Measurements from ENCODE around the gene VEZT.

Gene VEZT

DNA sequence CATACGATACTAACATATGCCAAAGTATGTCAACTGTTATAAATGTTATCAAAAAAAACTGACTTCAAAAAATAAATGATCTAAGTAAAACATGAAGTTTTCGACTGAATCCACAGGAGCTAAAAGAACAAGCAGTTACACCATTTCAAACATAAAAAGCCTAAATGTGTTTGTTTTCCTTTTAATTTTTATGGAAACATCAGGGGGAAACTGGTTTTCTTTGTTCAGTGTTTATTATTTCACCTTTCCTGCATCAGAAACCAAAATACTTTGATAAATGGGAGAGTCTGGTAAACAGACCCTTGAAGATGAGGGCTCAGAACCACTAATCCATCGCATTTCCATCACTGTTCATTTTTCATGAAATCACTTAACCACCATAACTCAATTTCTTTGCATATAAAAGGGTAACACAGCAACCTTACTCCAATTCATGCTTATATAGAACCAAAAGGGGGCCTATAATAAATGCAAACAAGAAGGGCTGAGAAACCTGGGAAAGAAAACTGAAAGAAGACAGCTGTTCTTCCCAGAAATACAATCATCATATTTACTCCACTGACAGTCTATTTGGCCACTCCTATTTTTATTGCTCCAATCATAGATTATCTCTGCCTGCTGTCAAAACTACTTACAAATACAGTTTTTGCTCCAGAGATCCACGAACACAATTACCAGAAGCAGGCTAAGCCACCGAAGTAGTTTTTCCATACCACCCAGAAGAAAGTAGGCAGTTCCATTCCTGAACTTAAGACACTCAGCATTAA is 17.3 kb upstream of the VEZT start:
- DNase-seq (ENCODE audit: low spot score) = no peak

GRCh38 chr12:95201056-95201670 is 16.4 kb upstream of the VEZT start:
- DNase-seq (ENCODE audit: low spot score) = peak; percentile 32

- no peak for DNase-seq (ENCODE audit: low spot score)
Observed at GRCh38 chr12:95202691-95203486, 14.7 kb upstream of the VEZT start.

DNA sequence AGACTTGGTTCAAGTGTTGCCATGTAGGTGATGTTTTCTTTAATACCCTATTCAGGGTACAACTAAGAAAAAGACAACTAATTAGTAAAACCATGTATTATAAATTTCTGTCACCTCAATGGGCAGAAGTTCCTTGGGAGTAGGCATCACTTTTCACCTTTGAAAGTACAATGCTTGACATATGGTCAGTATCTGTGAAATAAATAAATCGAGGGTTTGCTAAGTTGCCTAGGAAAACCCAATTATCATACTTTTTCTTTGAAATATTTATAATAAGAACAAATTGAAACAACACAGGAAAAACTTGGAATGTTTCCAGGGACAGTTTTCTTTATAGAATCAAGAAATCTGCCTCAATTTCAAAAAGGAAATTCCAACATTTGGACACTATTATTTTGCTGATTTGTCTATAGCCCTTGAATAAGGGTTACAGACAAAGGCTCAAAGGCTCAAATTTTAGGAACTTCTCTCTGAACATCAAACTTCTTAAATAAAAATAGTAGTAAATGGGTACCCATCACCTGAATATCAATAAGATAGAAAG is 14.0 kb upstream of the VEZT start:
- DNase-seq (ENCODE audit: low spot score) = no peak

GRCh38 chr12:95204141-95204866 is 13.3 kb upstream of the VEZT start:
- peak; percentile 54 for DNase-seq (ENCODE audit: low spot score)

GRCh38 chr12:95205016-95205624 is 12.5 kb upstream of the VEZT start:
- DNase-seq (ENCODE audit: low spot score) = no peak

DNA sequence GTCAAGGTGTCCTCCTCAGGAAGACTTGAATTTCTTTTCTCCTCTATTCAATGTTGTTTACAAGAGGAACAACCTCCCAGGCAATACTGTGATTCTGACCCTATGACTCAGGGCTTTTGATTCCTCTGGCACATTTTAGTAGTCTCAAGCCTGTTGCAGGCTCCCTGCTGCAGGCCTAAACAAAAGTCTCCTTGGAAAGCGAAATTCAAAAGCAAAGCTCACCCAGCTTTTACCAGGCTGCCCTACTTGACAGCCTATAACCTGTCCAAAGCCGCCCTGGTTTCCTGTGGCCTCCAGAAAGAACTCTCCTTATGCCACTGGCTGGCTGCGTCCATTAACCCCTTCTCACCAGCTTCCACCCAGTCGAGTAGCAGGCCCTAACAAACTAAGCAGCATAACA is 11.9 kb upstream of the VEZT start:
- peak; percentile 47 for DNase-seq (ENCODE audit: low spot score)

DNA sequence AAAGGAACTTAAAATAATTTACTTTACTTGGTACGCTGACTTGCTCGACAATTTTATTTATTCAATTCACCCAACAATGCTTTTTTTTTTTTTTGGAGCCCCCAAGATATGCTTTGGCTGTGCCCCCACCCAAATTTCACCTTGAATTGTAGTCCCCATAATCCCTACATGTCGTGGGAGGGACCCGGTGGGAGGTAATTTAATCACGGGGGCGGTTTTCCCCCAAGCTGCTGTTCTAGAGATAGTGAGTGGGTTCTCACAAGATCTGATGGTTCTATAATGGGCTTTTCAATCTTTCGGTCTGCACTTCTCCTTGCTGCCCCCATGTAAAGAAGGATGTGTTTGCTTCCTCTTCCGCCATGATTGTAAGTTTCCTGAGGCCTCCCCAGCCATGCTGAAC is 10.7 kb upstream of the VEZT start:
- no peak for DNase-seq (ENCODE audit: low spot score)

- no peak for DNase-seq (ENCODE audit: low spot score)
Observed at GRCh38 chr12:95207407-95207806, 10.2 kb upstream of the VEZT start.

- no peak for DNase-seq (ENCODE audit: low spot score)
Observed at GRCh38 chr12:95208678-95209077, 8.9 kb upstream of the VEZT start.

- no peak for DNase-seq (ENCODE audit: low spot score)
Observed at GRCh38 chr12:95212586-95212985, 5.0 kb upstream of the VEZT start.

GRCh38 chr12:95213119-95213518 is 4.5 kb upstream of the VEZT start:
- DNase-seq (ENCODE audit: low spot score) = no peak

DNA sequence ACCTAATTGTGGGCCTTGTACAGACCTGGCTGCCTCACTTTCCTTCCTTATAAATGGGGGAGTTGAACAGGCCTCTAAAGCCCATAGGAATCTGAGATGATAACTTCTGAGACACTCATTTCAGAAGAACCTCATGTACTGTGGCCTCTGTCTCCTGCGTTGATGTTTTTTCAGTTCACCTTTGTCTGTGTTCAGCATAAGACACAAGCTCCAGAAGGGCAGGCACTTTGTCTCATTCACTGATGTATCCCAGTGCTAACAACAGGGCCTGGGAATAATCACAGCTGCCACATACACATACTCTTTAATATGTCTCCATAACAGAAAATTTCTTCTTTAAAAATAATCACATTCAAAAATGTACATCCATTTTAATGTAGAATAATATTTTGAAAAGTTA is 3.7 kb upstream of the VEZT start:
- no peak for DNase-seq (ENCODE audit: low spot score)

- no peak for DNase-seq (ENCODE audit: low spot score)
Observed at GRCh38 chr12:95214466-95214865, 3.1 kb upstream of the VEZT start.

DNA sequence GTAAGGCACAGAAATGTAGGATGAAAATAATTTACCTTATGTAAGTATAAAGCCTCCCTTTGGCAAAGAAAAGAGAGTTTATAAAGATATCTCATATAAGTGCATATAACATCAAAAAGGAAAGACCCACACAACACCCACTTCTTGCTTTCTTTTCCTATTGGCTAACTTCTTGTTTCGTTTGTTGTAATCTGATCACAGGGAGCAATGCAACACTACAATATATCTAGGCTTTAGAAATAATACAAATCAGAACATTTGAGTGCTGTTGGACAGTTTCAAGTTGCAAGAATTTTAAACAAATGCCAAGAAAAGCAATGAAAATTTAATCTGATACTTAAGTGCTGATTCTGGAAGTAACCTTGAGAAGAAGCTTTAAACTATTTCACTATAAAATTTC is 1.7 kb upstream of the VEZT start:
- DNase-seq (ENCODE audit: low spot score) = no peak

GRCh38 chr12:95216711-95217376 is 763 bp upstream of the VEZT start:
- no peak for DNase-seq (ENCODE audit: low spot score)

DNA sequence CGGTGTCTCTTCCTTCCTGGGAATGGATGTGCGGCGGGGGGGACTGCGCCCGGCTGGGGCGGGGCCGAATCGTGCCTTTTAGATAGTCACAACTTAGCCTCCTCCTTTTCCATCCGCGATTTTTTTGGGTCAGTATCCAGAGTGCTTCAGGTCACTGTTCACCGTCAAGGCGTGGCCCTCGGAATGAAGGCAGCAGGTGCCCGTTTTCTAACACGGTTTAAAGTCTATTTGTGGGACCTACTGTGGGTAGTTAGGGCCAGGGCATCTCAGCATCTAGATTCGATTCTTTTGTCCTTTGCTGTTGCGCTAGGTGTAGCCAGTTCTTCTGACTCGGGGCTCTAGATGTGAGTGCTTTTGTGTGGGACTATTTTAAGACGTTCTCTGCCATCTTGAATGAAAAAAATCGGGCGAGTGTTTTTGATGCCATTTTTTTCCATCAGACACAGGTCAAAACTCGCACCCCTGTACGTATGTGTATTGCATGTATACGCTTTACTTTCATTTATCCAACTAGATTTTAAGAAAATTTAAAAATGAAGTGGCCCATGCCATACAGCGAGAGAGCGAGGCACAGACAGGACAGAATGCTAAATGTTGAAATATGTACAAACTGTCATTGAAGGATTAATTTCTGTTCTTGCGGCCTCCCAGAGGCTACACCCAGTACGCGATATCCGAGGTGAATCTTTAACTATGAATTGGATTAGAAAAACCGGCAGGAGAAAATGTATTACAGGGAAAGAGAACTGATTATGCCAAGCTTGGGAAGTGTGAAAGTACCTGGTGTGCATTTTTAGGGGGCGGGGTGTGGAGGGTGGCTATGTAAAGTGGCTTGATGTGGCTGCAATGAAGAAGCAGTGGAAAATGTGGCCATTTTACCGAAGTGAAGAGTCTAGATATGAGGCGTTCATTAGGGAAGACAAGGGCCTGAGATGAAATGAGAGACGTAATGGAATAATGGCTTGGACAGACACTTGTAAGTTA is 835 bp downstream of the VEZT start:
- DNase-seq (ENCODE audit: low spot score) = peak; percentile 70

DNA sequence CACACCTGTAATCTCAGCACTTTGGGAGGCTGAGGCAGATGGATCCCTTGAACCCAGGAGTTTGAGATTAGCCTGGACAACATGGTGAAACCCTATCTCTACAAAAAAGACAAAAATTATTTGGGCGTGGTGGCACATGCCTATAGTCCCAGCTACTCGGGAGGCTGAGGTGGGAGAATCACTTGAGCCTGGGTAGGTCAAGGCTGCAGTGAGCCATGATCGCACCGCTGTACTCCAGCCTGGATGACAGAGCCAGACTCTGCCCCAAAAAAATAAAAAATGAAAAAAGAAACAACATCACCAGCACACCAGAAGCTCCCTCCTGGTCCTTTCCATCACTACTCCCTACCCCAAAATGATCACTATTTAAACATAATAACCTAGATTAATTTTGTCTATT is 2.6 kb downstream of the VEZT start:
- no peak for DNase-seq (ENCODE audit: low spot score)

DNA sequence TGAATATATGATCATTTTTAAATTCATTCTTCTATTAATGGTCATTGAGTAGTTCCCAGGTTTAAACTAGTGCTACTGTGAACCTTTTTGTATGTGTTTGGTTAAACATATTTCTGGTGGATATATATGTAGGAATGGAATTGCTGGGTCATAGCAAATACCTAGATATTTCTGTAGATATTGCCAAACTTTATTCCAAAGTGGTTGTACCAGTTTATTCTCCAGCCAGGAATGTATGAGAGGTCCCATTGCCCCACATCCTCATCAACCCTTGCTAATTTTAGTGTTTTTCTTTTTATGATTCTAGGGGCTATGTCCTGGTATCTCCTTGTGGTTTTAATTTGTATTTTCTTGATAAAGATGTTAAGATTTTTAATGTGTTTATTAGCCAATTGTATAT is 3.1 kb downstream of the VEZT start:
- no peak for DNase-seq (ENCODE audit: low spot score)
